ENCODE data around the gene MAPKAPK3.

GRCh38 chr3:50671331-50671730 is 54.4 kb downstream of the MAPKAPK3 start:
- TF ChIP-seq EZH2 (IDR thresholded peaks at IDR 0.05; ENCODE audit: low read depth) = no peak
- TF ChIP-seq, protein P1, sequence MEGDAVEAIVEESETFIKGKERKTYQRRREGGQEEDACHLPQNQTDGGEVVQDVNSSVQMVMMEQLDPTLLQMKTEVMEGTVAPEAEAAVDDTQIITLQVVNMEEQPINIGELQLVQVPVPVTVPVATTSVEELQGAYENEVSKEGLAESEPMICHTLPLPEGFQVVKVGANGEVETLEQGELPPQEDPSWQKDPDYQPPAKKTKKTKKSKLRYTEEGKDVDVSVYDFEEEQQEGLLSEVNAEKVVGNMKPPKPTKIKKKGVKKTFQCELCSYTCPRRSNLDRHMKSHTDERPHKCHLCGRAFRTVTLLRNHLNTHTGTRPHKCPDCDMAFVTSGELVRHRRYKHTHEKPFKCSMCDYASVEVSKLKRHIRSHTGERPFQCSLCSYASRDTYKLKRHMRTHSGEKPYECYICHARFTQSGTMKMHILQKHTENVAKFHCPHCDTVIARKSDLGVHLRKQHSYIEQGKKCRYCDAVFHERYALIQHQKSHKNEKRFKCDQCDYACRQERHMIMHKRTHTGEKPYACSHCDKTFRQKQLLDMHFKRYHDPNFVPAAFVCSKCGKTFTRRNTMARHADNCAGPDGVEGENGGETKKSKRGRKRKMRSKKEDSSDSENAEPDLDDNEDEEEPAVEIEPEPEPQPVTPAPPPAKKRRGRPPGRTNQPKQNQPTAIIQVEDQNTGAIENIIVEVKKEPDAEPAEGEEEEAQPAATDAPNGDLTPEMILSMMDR (conservative IDR thresholded peaks at IDR 0.05) = no peak
